GM23338 (cell line): ENCODE measurements around the gene SERGEF. TPM values are rescaled to one million over a fixed set of nuclear protein-coding genes. Genes with fewer than 3 reads are reported as not detected.

ENCODE experiments used
- ATAC-seq: fragments of 200-7000 bp; cut with Tn5 transposase; 3 replicates; pipeline ENCODE4 v1.9.1; 2020
- DNase-seq: peaks from one replicate; pipeline ENCODE4 v3.0.0-alpha.2; 2015; ENCODE audit warnings: low spot score
- H2AFZ ChIP-seq: fragments of 200-600 bp; sonication (generic); 2 replicates; pipeline ENCODE4 v1.8.0; 2016; ENCODE audit warnings: antibody characterized with exemption, mild to moderate bottlenecking, moderate library complexity
- H3F3A ChIP-seq: fragments of 200-600 bp; sonication (generic); replicated peaks from 2 replicates; pipeline ENCODE4 v1.8.0; 2017; ENCODE audit warnings: antibody characterized with exemption, mixed run types, low read depth
- H3K27ac ChIP-seq: fragments of 200-600 bp; sonication (generic); 2 replicates; pipeline ENCODE4 v1.6.1; 2016; ENCODE audit warnings: low read depth
- H3K27me3 ChIP-seq: fragments of 200-600 bp; sonication (generic); 2 replicates; pipeline ENCODE4 v1.8.0; 2016; ENCODE audit warnings: mild to moderate bottlenecking, mixed run types, moderate library complexity; ENCODE audit not compliant: insufficient read depth
- H3K36me3 ChIP-seq: fragments of 200-600 bp; sonication (generic); 2 replicates; pipeline ENCODE4 v1.8.0; 2016; ENCODE audit warnings: mild to moderate bottlenecking; ENCODE audit not compliant: insufficient read depth
- H3K4me1 ChIP-seq: fragments of 200-600 bp; sonication (generic); 2 replicates; pipeline ENCODE4 v1.8.0; 2016; ENCODE audit warnings: mild to moderate bottlenecking, moderate library complexity; ENCODE audit not compliant: insufficient read depth
- H3K4me2 ChIP-seq: fragments of 200-600 bp; sonication (generic); 2 replicates; pipeline ENCODE4 v1.7.1; 2017; ENCODE audit warnings: mixed run types
- H3K4me3 ChIP-seq: fragments of 200-600 bp; sonication (generic); 2 replicates; pipeline ENCODE4 v1.6.1; 2016; ENCODE audit warnings: mixed run types
- H3K79me2 ChIP-seq: fragments of 200-600 bp; sonication (generic); replicated peaks from 2 replicates; pipeline ENCODE4 v1.8.0; 2017; ENCODE audit warnings: mild to moderate bottlenecking; ENCODE audit not compliant: insufficient read depth
- H3K9me2 ChIP-seq: fragments of 200-600 bp; sonication (generic); 2 replicates; pipeline ENCODE4 v1.8.0; 2017; ENCODE audit not compliant: insufficient read depth
- H4K20me1 ChIP-seq: fragments of 200-600 bp; sonication (generic); replicated peaks from 2 replicates; pipeline ENCODE4 v1.8.0; 2017; ENCODE audit warnings: mild to moderate bottlenecking; ENCODE audit not compliant: insufficient read depth
- H3K27ac Mint-ChIP-seq: 2 replicates; pipeline ENCODE4 v1.8.0; 2020; ENCODE audit warnings: inconsistent platforms, mild to moderate bottlenecking, moderate library complexity, mixed read lengths
- H3K27me3 Mint-ChIP-seq: 3 replicates; pipeline ENCODE4 v1.8.0; 2022; ENCODE audit warnings: low read depth, mild to moderate bottlenecking, moderate library complexity, mixed read lengths, inconsistent platforms; ENCODE audit not compliant: insufficient read depth, poor library complexity
- H3K36me3 Mint-ChIP-seq: 3 replicates; pipeline ENCODE4 v1.8.0; 2021; ENCODE audit warnings: low read depth, mild to moderate bottlenecking, inconsistent platforms, moderate library complexity, mixed read lengths
- H3K4me1 Mint-ChIP-seq: 3 replicates; pipeline ENCODE4 v1.8.0; 2020; ENCODE audit warnings: mild to moderate bottlenecking, inconsistent platforms, mixed read lengths
- H3K4me3 Mint-ChIP-seq: 3 replicates; pipeline ENCODE4 v1.8.0; 2021; ENCODE audit warnings: moderate library complexity, mild to moderate bottlenecking, inconsistent platforms, mixed read lengths
- H3K9me3 Mint-ChIP-seq: 3 replicates; pipeline ENCODE4 v1.8.0; 2020; ENCODE audit warnings: moderate library complexity, mild to moderate bottlenecking, inconsistent platforms, mixed read lengths
- CREB1 ChIP-seq: fragments of 250-450 bp; sonication (Bioruptor Pico); IDR thresholded peaks from 2 replicates; pipeline ENCODE4 v1.5.0; 2020; ENCODE audit warnings: low read depth, mild to moderate bottlenecking, moderate library complexity
- EZH2 ChIP-seq: fragments of 200-600 bp; sonication (generic); IDR thresholded peaks from one replicate; pipeline ENCODE4 v1.8.0; 2017; ENCODE audit warnings: antibody characterized with exemption, mild to moderate bottlenecking, low read depth; ENCODE audit not compliant: unreplicated experiment
- EZH2phosphoT487 ChIP-seq: fragments of 200-600 bp; sonication (generic); IDR thresholded peaks from one replicate; pipeline ENCODE4 v1.8.1; 2018; ENCODE audit warnings: antibody characterized with exemption; ENCODE audit not compliant: unreplicated experiment
- JUNB ChIP-seq: IDR thresholded peaks from one replicate; pipeline ENCODE4 v1.6.1; 2016; ENCODE audit warnings: antibody characterized with exemption; ENCODE audit not compliant: unreplicated experiment
- NANOG ChIP-seq: IDR thresholded peaks from 2 replicates; pipeline ENCODE4 v1.6.1; 2016; ENCODE audit warnings: antibody characterized with exemption, borderline replicate concordance
- POLR2AphosphoS5 ChIP-seq: IDR thresholded peaks from 2 replicates; pipeline ENCODE4 v1.6.1; 2016; ENCODE audit warnings: antibody characterized with exemption, low read depth
- STAT1 ChIP-seq: IDR thresholded peaks from one replicate; pipeline ENCODE4 v1.6.1; 2016; ENCODE audit warnings: antibody characterized with exemption; ENCODE audit not compliant: unreplicated experiment
- polyA plus RNA-seq: library from polyadenylated mRNA; unstranded; fragments of >200 nt; fragmentation: Nextera tagmentation; extraction: Ambion mirVana; gene quantifications from 2 replicates; pipeline ENCODE4 v1.2.1, GENCODE V29; 2016
- total RNA-seq: library from RNA; depleted of rRNA; stranded (reverse); fragments of >200 nt; shearing (Covaris generic); gene quantifications from 2 replicates; pipeline ENCODE4 v1.2.3, GENCODE V29; 2014
- TF ChIP-seq, protein P1 (sequence below), 2 experiments: fragments of 200-600 bp in 1 of 2; sonication (generic) in 1 of 2; conservative IDR thresholded peaks; 2 replicates each; pipeline versions ENCODE4 v1.5.1 to v1.6.1; 2016 to 2017; ENCODE audit warnings: antibody characterized with exemption in 2 of 2, low read depth in 2 of 2, mild to moderate bottlenecking in 2 of 2, moderate library complexity in 1 of 2
- TF ChIP-seq, protein P2 (sequence below): IDR thresholded peaks from 2 replicates; pipeline ENCODE4 v1.6.1; 2016; ENCODE audit warnings: antibody characterized with exemption
- TF ChIP-seq, protein P3 (sequence below): IDR thresholded peaks from one replicate; pipeline ENCODE4 v1.6.1; 2018; ENCODE audit warnings: antibody characterized with exemption; ENCODE audit not compliant: unreplicated experiment

The SERGEF gene
- total and polyA plus RNA-seq, 2 experiments from 2014 or later = 24.2 to 27.9 TPM

DNA sequence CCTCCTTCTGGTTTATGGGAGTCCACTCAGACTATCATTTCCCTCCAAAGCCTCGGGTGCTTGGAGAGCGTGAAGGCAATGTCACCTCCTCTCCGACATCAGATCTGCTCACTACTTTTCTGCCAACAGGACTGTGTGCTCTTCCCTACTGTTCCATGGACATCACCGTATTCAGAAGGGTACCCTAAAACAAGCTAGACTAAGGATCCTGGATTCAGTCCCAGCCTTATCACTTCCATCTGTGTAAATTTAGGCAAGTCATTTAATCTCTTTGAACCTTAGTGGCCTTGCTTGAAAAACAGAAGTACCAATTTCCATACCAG is 200.0 kb downstream of the SERGEF start:
- no peaks in the 10 kb centered on the region for H3K36me3 ChIP-seq
- H3K4me2 ChIP-seq = no peak overlapping the region
- H3K27me3 ChIP-seq = no peaks in the 10 kb centered on the region
- no peaks in the 10 kb centered on the region for H4K20me1 ChIP-seq
- no peaks in the 10 kb centered on the region for H3F3A ChIP-seq
- TF ChIP-seq, protein P1, sequence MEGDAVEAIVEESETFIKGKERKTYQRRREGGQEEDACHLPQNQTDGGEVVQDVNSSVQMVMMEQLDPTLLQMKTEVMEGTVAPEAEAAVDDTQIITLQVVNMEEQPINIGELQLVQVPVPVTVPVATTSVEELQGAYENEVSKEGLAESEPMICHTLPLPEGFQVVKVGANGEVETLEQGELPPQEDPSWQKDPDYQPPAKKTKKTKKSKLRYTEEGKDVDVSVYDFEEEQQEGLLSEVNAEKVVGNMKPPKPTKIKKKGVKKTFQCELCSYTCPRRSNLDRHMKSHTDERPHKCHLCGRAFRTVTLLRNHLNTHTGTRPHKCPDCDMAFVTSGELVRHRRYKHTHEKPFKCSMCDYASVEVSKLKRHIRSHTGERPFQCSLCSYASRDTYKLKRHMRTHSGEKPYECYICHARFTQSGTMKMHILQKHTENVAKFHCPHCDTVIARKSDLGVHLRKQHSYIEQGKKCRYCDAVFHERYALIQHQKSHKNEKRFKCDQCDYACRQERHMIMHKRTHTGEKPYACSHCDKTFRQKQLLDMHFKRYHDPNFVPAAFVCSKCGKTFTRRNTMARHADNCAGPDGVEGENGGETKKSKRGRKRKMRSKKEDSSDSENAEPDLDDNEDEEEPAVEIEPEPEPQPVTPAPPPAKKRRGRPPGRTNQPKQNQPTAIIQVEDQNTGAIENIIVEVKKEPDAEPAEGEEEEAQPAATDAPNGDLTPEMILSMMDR (conservative IDR thresholded peaks at IDR 0.05; ENCODE audit: low read depth in 2 of 2) = no peak
- TF ChIP-seq CREB1 (CRISPR knock-in tag) (no peak), POLR2AphosphoS5 (no peak), EZH2 (no peak), NANOG (no peak)
- H3K27ac ChIP-seq = no peak overlapping the region
- H2AFZ ChIP-seq = no peak overlapping the region
- H3K27ac Mint-ChIP-seq = no peak overlapping the region
- no peaks in the 10 kb centered on the region; the same call in 2 of the 3 replicates for H3K4me1 Mint-ChIP-seq
- no peak for ATAC-seq
- no peak overlapping the region for H3K4me3 Mint-ChIP-seq
- no peak for DNase-seq
- H3K27me3 Mint-ChIP-seq = peaks cover 7% of the 10 kb centered on the region
- no peaks in the 10 kb centered on the region for H3K36me3 Mint-ChIP-seq
- no peaks in the 10 kb centered on the region for H3K9me2 ChIP-seq
- H3K79me2 ChIP-seq = no peaks in the 10 kb centered on the region
- no peaks in the 10 kb centered on the region for H3K4me1 ChIP-seq
- no peak overlapping the region for H3K4me3 ChIP-seq
- no peaks in the 10 kb centered on the region; the same call in 2 of the 3 replicates for H3K9me3 Mint-ChIP-seq

DNA sequence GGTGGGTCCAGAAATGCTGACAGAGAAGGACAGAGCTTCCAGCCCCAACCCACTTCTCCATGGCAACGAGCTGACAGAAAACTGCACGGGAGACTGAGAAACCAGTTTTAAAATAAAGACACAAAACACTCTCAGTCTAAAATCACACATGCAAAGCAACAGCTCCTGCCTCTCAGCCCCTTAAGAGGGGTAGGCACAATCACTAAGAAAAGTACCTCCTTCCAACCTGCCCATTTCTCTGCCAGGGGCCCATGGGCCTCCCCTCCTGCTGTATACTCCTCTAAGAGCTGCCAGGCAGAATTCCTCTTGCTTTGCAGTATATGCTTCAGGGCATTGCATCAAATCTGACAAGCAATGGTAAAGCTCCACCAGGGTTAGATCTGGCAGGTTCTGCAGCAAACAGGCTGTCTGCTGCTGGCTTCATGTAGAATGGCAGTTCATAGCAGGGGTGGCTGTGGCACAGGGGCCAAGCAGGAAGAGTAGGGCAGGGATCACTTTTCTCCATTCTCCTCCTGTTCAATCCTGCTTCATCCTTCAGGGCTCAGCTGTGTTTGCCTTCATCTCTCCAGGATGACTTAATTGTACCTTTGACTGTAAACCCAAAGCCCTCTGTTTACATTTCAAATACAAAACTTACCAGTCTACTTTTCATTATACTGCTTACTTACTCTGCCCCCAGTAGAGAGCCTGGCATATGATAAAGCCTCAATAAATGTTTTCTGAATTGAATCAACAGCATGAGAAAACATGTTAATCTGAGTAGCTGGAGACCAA is 200.6 kb downstream of the SERGEF start:
- H3K36me3 ChIP-seq = no peaks in the 10 kb centered on the region
- Mint-ChIP-seq H3K27ac (no peak overlapping the region), H3K36me3 (no peaks in the 10 kb centered on the region), H3K27me3 (peaks cover 7% of the 10 kb centered on the region), H3K4me3 (no peak overlapping the region), H3K4me1 (no peaks in the 10 kb centered on the region; the same call in 2 of the 3 replicates), H3K9me3 (no peaks in the 10 kb centered on the region; the same call in 2 of the 3 replicates)
- no peaks in the 10 kb centered on the region for H3K9me2 ChIP-seq
- no peaks in the 10 kb centered on the region for H3K79me2 ChIP-seq
- H3K4me2 ChIP-seq = no peak overlapping the region
- ATAC-seq (no peak), DNase-seq (no peak)
- H2AFZ ChIP-seq = no peak overlapping the region
- no peak overlapping the region for H3K4me3 ChIP-seq
- no peaks in the 10 kb centered on the region for H3K4me1 ChIP-seq
- no peaks in the 10 kb centered on the region for H4K20me1 ChIP-seq
- H3K27ac ChIP-seq = no peak overlapping the region
- H3F3A ChIP-seq = no peaks in the 10 kb centered on the region
- H3K27me3 ChIP-seq = no peaks in the 10 kb centered on the region
- TF ChIP-seq, protein P1 (conservative IDR thresholded peaks at IDR 0.05; ENCODE audit: low read depth in 2 of 2) = no peak
- TF ChIP-seq, protein P2, sequence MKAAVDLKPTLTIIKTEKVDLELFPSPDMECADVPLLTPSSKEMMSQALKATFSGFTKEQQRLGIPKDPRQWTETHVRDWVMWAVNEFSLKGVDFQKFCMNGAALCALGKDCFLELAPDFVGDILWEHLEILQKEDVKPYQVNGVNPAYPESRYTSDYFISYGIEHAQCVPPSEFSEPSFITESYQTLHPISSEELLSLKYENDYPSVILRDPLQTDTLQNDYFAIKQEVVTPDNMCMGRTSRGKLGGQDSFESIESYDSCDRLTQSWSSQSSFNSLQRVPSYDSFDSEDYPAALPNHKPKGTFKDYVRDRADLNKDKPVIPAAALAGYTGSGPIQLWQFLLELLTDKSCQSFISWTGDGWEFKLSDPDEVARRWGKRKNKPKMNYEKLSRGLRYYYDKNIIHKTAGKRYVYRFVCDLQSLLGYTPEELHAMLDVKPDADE = no peak
- TF ChIP-seq EZH2 = no peak
- TF ChIP-seq, protein P3, sequence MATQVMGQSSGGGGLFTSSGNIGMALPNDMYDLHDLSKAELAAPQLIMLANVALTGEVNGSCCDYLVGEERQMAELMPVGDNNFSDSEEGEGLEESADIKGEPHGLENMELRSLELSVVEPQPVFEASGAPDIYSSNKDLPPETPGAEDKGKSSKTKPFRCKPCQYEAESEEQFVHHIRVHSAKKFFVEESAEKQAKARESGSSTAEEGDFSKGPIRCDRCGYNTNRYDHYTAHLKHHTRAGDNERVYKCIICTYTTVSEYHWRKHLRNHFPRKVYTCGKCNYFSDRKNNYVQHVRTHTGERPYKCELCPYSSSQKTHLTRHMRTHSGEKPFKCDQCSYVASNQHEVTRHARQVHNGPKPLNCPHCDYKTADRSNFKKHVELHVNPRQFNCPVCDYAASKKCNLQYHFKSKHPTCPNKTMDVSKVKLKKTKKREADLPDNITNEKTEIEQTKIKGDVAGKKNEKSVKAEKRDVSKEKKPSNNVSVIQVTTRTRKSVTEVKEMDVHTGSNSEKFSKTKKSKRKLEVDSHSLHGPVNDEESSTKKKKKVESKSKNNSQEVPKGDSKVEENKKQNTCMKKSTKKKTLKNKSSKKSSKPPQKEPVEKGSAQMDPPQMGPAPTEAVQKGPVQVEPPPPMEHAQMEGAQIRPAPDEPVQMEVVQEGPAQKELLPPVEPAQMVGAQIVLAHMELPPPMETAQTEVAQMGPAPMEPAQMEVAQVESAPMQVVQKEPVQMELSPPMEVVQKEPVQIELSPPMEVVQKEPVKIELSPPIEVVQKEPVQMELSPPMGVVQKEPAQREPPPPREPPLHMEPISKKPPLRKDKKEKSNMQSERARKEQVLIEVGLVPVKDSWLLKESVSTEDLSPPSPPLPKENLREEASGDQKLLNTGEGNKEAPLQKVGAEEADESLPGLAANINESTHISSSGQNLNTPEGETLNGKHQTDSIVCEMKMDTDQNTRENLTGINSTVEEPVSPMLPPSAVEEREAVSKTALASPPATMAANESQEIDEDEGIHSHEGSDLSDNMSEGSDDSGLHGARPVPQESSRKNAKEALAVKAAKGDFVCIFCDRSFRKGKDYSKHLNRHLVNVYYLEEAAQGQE = no peak
- TF ChIP-seq JUNB = no peak
- TF ChIP-seq NANOG = no peak
- TF ChIP-seq CREB1 (CRISPR knock-in tag) = no peak
- no peak for TF ChIP-seq POLR2AphosphoS5
- no peak for TF ChIP-seq EZH2phosphoT487
- TF ChIP-seq STAT1 = no peak
